ENCODE measurements around the gene GLIS1. TPM values are rescaled to one million over a fixed set of nuclear protein-coding genes. Genes with fewer than 3 reads are reported as not detected.

The GLIS1 gene
- total RNA-seq, 1 donor from 2014 or later: 1.2 TPM

DNA sequence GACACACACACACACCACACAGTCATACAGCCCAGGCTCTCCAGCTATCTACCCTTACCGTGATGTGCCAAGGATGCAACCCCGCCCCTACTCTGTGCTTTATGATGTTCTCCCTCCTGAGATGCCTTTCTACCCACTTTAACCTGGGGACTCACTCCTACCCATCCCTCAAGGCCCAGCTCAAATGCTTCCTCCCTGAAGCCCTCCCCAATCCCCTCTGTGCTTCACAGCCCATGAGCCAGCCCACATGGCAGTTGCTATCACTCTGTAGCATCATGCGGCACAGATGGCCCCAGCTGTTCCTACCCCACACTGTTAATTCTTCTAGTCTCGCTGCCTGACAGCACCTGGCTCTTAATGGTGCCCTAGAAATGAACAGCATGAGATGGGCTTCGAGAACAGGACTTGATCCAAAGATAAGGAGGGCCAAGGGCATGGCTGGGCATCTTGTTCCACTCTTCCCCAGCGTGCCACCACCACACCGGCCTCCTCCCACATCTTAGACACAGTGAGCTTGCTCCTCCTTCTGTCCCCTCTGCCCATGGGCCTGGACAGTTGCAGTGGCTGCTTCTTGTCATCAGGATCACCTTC is 109.8 kb downstream of the GLIS1 start:
- Histone ChIP-seq H3K27me3 (no peaks in the 10 kb centered on the region), H3K4me1 (peaks cover 8% of the 10 kb centered on the region), H3K9me3 (no peaks in the 10 kb centered on the region), H3K27ac (no peak overlapping the region), H3K36me3 (no peaks in the 10 kb centered on the region), H3K4me3 (no peak overlapping the region)
- DNase-seq (ENCODE audit: extremely low spot score in 2 of 2): peak; percentile 83 to 85
- intact Hi-C loops (cut with DNase I): no loop called here
- no peak for TF ChIP-seq POLR2AphosphoS5 (IDR thresholded peaks at IDR 0.05; ENCODE audit: insufficient read depth in 1 of 2, low read depth in 1 of 2)
- no peak for TF ChIP-seq POLR2A (IDR thresholded peaks at IDR 0.05)
- no peak for TF ChIP-seq CTCF (IDR thresholded peaks at IDR 0.05)

- H3K27me3 ChIP-seq: no peaks in the 10 kb centered on the region
- H3K36me3 ChIP-seq: no peaks in the 10 kb centered on the region
- H3K4me1 ChIP-seq: peaks cover 8% of the 10 kb centered on the region
- no peak overlapping the region for H3K4me3 ChIP-seq
- H3K9me3 ChIP-seq: no peaks in the 10 kb centered on the region
- intact Hi-C loops (cut with DNase I): no loop called here
- TF ChIP-seq POLR2A (IDR thresholded peaks at IDR 0.05): no peak
- TF ChIP-seq CTCF (IDR thresholded peaks at IDR 0.05): no peak
- no peak for TF ChIP-seq POLR2AphosphoS5 (IDR thresholded peaks at IDR 0.05; ENCODE audit: insufficient read depth in 1 of 2, low read depth in 1 of 2)
- DNase-seq (ENCODE audit: extremely low spot score in 2 of 2): peak; percentile 64 to 70
- no peak overlapping the region for H3K27ac ChIP-seq
Measured at GRCh38 chr1:53628286-53628955, 110.5 kb downstream of the GLIS1 start.

DNA sequence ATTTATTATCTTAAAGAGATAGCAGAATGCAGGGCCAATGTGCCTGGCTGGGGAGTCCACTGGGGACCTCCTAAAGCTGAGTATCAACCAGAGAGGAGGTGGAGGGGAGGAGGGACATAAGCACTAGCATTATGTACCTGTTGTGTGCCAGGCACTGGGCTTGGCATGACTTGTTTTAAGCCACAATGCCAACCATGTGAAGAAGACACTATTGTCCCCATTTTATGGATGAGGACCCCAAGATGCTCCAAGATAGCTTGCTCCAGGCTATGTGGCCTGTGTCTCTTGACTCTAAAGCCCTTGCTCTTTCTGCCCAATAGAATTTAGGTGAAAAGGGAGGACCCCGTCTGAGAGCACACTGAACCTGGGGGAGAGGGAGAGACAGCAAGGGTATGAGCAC is 111.3 kb downstream of the GLIS1 start:
- peak in 1 of 2 donors; percentile 79 for DNase-seq (ENCODE audit: extremely low spot score in 2 of 2)
- Histone ChIP-seq H3K27ac (no peak overlapping the region), H3K4me3 (no peak overlapping the region), H3K4me1 (peaks cover 8% of the 10 kb centered on the region), H3K27me3 (no peaks in the 10 kb centered on the region), H3K36me3 (no peaks in the 10 kb centered on the region), H3K9me3 (no peaks in the 10 kb centered on the region)
- intact Hi-C loops (cut with DNase I): no loop called here
- TF ChIP-seq CTCF (IDR thresholded peaks at IDR 0.05) (no peak), POLR2A (IDR thresholded peaks at IDR 0.05) (no peak), POLR2AphosphoS5 (IDR thresholded peaks at IDR 0.05; ENCODE audit: insufficient read depth in 1 of 2, low read depth in 1 of 2) (no peak)

GRCh38 chr1:53627031-53627430 is 111.9 kb downstream of the GLIS1 start:
- intact Hi-C loops (cut with DNase I): no loop called here
- H3K9me3 ChIP-seq: no peaks in the 10 kb centered on the region
- peak; percentile 83 to 88 for DNase-seq (ENCODE audit: extremely low spot score in 2 of 2)
- H3K36me3 ChIP-seq: no peaks in the 10 kb centered on the region
- peaks cover 8% of the 10 kb centered on the region for H3K4me1 ChIP-seq
- no peaks in the 10 kb centered on the region for H3K27me3 ChIP-seq
- no peak overlapping the region for H3K4me3 ChIP-seq
- TF ChIP-seq CTCF (IDR thresholded peaks at IDR 0.05): no peak
- TF ChIP-seq POLR2A (IDR thresholded peaks at IDR 0.05): no peak
- H3K27ac ChIP-seq: no peak overlapping the region

- intact Hi-C loops (cut with DNase I): no loop called here
- peaks cover 8% of the 10 kb centered on the region for H3K4me1 ChIP-seq
- peak; percentile 74 to 82 for DNase-seq (ENCODE audit: extremely low spot score in 2 of 2)
- TF ChIP-seq POLR2AphosphoS5 (IDR thresholded peaks at IDR 0.05; ENCODE audit: insufficient read depth in 1 of 2, low read depth in 1 of 2): no peak
- TF ChIP-seq POLR2A (IDR thresholded peaks at IDR 0.05): no peak
- TF ChIP-seq CTCF (IDR thresholded peaks at IDR 0.05): no peak
- H3K36me3 ChIP-seq: no peaks in the 10 kb centered on the region
- no peaks in the 10 kb centered on the region for H3K27me3 ChIP-seq
- no peaks in the 10 kb centered on the region for H3K9me3 ChIP-seq
- H3K27ac ChIP-seq: no peak overlapping the region
- H3K4me3 ChIP-seq: no peak overlapping the region
Measured at GRCh38 chr1:53626616-53627015, 112.3 kb downstream of the GLIS1 start.

Data from vagina (tissue), 2 donors.